Measurements from ENCODE around the gene SELENBP1. TPM values are rescaled to one million over a fixed set of nuclear protein-coding genes. Genes with fewer than 3 reads are reported as not detected.
A peak's percentile ranks its signal among the peaks of the same experiment; 100 is the strongest.
"Not testable (repeated sequence)": the region's sequence is repeated elsewhere in the genome, so short reads cannot be mapped to it uniquely, and the experiment has no call there.

SELENBP1 gene
- polyA plus RNA-seq (ENCODE audit: insufficient read length in 12 of 12): 10 to 100 TPM in 11 of 12 donors, not detected in 1; 22.5 to 42.9 (median 28.8) TPM
- long read RNA-seq, donor 1, transcript SELENBP1-201 (12 exons, 1,752 nt): major isoform, 15 of 34 reads
- long read RNA-seq, donor 1, partial matches to known transcripts: 15 of 34 reads
- long read RNA-seq, donor 1, other reads (novel, unspliced or antisense): 0 of 34 reads
- long read RNA-seq, donor 2, partial matches to known transcripts: 7 of 13 reads
- long read RNA-seq, donor 2, other reads (novel, unspliced or antisense): 0 of 13 reads
- long read RNA-seq, donor 3, partial matches to known transcripts: 0 of 2 reads
- long read RNA-seq, donor 3, other reads (novel, unspliced or antisense): 0 of 2 reads
- long read RNA-seq, donor 4, partial matches to known transcripts: 0 of 2 reads
- long read RNA-seq, donor 4, other reads (novel, unspliced or antisense): 0 of 2 reads
- long read RNA-seq, donor 5, transcript SELENBP1-201 (12 exons, 1,752 nt): major isoform, 15 of 19 reads
- long read RNA-seq, donor 5, partial matches to known transcripts: 0 of 19 reads
- long read RNA-seq, donor 5, other reads (novel, unspliced or antisense): 0 of 19 reads
- long read RNA-seq, donor 6, partial matches to known transcripts: 0 of 3 reads
- long read RNA-seq, donor 6, other reads (novel, unspliced or antisense): 0 of 3 reads
- long read RNA-seq, donor 7, partial matches to known transcripts: 0 of 2 reads
- long read RNA-seq, donor 7, other reads (novel, unspliced or antisense): 0 of 2 reads
- long read RNA-seq, donor 8, transcript SELENBP1-201 (12 exons, 1,752 nt): major isoform, 7 of 7 reads
- long read RNA-seq, donor 8, partial matches to known transcripts: 0 of 7 reads
- long read RNA-seq, donor 8, other reads (novel, unspliced or antisense): 0 of 7 reads
- long read RNA-seq, donor 9, transcript SELENBP1-201 (12 exons, 1,752 nt): major isoform, 6 of 6 reads
- long read RNA-seq, donor 9, partial matches to known transcripts: 0 of 6 reads
- long read RNA-seq, donor 9, other reads (novel, unspliced or antisense): 0 of 6 reads
- long read RNA-seq, donor 10, transcript SELENBP1-201 (12 exons, 1,752 nt): major isoform, 8 of 8 reads
- long read RNA-seq, donor 10, partial matches to known transcripts: 0 of 8 reads
- long read RNA-seq, donor 10, other reads (novel, unspliced or antisense): 0 of 8 reads
- long read RNA-seq, donor 11, transcript SELENBP1-201 (12 exons, 1,752 nt): major isoform, 6 of 8 reads
- long read RNA-seq, donor 11, partial matches to known transcripts: 0 of 8 reads
- long read RNA-seq, donor 11, other reads (novel, unspliced or antisense): 0 of 8 reads

DNA sequence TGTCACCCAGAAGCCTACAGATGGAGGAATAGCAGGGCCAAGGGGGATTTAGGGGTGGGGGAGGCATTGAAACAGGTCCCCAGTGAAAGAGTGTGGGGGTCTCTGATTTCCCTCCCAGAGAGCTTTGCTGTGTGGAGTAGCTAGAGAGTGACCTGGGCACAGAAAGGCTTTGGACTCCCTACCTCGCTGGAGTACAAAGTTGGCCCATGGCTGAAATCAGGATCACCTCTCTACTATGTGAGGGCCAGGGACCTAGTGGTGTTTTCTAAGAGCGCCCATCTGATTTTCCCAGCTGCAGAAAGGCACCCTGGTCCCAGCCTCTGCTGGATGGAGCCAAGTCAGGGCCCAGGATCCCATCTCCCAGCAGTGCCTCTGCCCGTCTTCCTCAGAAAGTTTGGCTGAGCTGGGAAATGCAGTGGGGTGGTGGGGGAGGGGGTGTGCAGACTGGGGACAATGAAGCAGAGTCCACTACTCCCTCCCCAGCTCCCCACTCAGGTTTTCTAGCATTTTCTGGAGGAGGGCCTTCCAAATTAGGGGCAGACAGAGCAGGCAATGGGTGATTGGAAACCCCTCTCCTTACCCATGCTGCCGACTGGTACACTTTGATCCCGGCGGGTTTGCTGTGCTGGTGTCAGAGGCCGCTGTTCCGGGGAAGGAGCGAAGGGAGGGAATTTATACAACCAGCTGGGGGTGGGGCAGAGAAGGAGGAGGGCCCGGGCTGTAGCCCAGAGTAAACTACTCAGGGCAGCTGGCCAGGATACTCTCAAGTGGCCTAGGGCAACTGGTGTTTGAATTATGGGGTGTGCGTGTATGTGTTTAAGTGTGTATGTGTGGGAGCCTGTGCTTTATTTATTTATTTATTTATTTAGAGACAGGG is at the start of gene SELENBP1:
Gene SELENBP1, minus strand, starts transcription at position 648 of the 877 bp plus-strand sequence. Its CDS starts 64 bp downstream, at position 584.
- peak; percentile 71 for DNase-seq

DNA sequence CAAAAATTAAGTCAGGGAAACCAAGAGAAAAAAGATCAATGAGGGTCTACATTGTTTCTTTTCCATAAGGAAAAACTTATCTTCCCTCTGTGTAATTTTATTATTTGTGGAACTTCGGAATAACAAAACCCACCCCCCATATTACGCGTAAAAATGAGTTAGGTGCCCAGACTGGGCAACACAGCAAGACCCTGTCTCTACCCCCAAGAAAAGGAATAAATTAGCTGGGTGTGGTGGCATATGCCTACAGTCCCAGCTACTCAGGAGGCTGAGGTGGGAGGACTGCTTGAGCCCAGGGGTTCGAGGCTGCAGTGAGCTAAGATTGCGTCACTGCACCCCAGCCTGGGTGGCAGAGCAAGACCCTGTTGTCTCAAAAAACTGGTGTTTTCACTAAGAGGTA is 47.3 kb upstream of the SELENBP1 start:
- no peak for DNase-seq

DNA sequence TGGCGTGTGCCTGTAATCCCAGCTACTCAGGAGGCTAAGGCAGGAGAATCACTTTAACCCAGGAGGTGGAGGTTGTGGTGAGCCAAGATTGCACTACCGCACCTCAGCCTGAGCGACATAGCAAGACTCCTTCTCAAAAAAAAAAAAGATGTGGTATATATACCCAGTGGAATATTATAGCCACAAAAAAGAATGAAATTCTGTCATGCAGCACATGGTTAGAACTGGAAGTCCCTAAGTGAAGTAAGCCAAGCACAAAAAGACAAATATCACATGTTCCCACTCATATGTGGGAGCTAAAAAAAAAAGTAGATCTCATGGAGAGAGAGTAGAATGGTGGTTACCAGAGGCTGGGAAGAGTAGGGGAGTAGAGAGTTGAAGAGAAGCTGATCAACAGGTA is 45.6 kb upstream of the SELENBP1 start:
- no peak for DNase-seq

DNA sequence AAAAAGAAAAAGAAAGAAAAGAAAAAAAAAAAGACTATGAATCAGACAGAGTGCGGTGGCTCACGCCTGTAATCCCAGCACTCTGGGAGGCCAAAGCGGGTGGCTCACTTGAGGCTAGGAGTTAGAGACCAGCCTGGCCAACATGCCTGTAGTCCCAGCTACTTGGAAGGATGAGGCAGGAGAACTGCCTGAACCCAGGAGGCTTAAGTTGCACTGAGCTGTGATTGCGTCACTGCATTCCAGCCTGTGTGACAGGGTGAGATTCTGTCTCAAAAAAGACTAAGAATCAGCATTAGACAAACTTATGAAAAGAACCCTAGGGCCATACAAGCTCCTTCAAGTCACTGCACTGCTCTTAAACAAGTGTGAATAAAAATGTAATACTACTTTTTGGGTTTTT is 43.7 kb upstream of the SELENBP1 start:
- no peak for DNase-seq

DNA sequence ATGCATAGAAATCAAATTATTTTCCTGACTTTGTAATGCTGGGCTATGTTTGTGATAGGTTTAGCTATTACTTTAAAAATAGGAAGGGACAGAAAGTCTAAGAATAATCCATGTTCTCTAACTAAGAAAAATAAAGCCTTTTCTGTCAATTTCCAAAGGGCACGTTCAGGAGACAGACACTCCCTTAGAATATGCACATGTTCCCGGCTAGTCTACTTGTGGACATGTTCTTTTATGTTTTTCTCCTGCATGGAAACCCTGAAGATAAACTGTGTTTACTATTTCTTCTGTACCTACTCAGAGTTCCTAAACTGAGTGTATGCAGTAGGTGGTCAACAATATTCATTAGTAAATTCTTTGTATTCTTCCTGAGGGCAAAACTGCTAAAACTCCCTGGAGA is 39.4 kb upstream of the SELENBP1 start:
- DNase-seq: no peak

DNA sequence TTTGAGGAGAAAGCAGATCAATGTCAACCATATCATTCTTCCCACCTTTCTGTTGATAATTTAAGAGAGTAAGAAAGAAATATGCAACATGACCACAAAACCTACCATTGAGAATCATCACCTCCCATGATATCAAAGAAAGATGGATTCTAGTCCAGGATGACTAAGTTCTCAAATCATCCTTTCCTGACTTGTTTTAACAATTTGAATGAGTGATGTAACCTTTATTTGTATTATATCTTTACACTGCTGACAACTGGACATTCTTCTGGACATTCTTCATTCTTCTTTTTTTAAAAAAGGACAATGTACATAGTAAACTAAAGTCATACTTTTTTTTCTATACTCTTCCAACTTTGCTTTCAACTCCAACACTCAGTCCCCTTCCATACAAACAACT is 36.4 kb upstream of the SELENBP1 start:
- no peak for DNase-seq

DNA sequence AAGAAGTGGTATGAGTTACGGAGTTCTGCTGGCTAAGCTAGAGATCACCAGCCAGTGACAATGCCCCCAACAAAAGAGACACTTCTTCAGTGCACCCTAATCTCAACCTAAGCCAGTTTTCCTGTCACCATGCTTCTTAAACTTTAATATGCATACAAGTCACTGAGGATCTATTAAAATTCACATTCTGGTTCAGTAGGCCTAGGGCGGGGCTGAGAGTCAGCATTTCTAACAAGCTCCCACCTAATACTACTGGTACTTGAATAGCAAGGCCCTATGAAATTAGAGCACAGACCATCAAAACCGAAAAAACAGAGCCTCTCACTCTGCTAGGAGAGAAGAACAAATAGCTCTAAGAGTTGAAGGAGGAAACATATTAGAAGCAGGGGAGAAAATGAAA is 34.8 kb upstream of the SELENBP1 start:
- no peak for DNase-seq

DNA sequence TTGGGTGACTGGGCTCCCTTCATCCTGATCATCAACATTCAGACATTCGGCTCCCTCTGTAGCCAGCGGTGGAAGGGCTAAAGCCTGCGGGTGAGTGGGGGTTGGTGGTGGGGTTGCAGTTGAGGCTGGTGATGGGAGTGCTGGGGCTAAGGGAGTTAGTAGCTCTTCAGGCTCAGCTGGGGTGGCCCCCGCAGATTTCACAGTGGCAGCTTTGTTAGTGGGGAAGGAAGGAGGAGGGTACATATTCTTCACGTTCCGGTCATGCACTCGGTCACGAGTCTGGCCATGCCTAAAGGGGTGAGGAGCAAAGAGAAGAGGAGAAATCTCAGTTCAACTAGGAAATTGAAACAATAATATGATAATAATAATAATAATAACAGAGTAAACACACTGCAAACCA is 33.7 kb upstream of the SELENBP1 start:
- no peak for DNase-seq

DNA sequence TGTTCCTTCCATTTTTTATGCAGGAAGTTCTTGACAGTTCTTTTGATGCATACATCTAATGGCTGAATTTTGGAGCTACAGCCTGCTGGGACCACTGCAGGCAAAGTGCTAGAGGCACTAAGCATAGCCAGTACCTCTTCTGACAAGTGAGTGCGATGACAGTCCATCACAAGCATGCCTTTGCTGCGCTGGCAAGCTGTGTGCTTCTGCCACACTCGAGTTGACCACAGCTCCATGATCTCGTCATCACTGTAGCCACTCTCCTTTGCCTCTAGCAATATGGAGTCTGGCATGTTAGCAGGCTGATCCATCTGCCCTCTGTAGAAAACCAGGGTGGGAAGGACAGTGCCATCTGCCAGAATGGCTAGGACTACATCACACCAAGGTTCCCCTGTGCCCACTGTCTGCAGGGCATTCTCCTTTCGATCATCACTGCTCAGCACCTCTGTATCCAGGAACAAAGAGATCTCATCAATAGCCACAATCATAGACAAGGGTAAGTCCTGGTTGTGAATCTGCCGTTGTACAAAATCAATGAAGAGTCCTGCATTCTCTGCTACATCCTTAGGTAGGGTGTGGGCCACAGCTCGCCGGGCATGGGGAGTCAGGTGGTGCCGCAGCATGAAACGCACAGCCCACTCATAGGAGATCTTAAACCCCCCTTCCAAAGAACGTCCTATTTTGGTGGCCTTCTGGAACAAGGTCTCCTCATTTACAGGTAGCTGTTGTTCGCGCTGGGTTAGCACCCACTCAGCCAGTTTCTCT is 32.9 kb upstream of the SELENBP1 start:
- no peak for DNase-seq

DNA sequence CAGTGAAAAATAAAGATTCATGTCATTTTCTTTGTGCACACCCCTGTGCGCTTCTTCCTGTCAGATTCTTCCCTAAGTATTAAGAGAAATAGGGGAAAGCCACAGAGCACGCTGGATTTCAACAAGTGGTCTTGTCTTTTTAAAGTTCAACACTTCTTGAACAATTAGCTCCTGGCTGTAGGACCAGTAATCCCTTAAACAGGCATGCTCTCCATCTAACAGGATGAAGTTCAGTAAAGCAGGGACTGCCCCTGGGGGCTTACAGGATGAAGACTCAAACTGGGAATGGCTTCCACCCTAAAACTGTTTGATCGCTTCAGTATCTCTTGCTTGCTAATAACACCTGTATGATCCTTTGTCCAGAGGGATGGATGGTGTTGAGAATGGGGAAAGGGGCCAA is 31.1 kb upstream of the SELENBP1 start:
- DNase-seq: no peak

DNA sequence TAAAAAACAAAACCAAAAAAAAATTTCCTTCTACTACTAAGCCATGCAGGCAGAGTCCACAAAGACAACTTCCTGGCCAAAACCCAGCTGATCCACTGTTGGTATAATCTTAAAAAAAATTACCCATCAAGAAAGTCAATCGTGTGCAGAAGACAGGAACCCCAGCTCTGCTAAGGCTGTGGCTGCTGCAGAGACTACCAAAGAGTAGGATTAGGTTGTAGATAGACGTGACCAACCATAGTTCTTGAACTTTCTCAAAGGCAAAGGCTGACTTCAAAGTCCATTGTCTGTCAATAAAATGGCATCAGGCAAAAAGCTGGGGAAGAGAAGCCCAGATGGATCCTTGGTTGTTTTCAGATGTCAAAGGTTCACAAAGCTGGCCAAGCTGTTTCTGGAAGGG is 30.3 kb upstream of the SELENBP1 start:
- DNase-seq: no peak

DNA sequence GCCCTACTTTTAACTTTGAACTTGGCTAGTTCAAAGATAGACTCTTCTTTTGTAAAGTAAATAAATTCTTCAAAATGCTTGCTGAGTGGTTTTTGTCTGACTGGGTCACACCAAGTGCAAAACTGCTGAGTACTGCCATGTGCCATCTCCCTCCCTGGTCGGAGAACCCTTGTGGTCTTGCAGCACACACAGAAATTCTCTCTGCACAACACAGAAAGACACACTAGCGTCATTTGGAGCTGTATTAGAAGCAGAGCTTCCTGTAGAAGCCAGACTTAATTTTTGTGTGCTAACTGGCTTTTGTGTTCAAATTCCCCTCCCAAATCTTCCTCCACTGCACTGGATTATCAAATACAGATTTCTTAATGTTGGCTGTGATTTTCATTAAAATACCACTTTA is 29.4 kb upstream of the SELENBP1 start:
- DNase-seq: no peak

DNA sequence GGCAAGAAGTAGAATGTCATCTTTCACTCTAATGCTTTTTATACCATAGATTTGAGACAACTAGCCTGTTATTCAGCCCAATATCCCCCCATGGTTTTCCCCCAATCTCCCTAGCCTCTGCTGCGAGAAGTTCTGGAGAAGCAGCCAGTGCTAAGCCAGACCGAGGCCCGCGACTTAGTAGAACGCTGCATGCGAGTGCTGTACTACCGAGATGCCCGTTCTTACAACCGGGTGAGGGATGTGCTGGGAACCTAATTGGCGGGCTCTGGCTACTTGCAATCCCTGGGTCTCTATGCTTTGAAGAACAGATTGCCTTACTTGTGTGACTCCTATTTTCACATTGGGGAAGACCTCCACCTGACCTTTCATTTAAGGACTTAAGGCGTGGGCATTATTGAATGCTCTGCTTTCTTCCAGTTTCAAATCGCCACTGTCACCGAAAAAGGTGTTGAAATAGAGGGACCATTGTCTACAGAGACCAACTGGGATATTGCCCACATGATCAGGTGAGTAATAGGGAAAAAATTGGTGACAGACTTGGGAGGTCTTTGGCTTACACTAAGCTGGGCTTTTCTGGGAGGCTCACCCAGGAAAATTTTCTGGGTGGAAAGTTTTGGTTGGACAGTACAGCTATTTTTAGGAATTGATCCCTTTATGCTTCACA is 28.8 kb upstream of the SELENBP1 start:
- DNase-seq: no peak

DNA sequence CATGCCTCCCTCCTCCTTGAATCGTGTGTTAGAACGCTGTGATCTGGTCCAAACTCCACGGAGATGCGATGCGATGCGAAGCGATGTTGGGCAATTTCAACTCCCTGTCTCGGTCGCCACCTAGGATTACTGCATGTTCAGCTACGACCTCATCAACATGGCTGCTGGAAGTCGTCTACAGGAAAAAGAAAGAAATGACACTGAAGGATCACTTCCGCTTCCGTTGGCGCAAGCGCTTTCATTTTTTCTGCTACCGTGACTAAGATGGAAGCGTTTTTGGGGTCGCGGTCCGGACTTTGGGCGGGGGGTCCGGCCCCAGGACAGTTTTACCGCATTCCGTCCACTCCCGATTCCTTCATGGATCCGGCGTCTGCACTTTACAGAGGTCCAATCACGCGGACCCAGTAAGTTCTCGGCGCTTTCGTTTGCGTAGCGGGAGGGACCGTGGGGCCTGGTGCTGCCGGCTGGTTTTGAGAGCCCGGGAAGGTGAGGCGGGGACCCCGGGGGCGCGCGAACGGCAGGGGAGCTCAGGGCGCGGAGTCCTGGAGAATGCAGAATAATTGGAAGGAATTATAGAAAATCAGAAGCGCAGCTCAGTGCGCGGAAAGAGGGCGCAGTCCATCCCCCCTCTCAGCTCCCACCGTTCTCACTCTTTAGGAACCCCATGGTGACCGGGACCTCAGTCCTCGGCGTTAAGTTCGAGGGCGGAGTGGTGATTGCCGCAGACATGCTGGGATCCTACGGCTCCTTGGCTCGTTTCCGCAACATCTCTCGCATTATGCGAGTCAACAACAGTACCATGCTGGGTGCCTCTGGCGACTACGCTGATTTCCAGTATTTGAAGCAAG is 27.0 kb upstream of the SELENBP1 start, which contains the start of gene PSMB4:
Gene PSMB4, plus strand, starts transcription at position 250 of the 848 bp plus-strand sequence. Its CDS starts 15 bp downstream, at position 265.
- DNase-seq: peak; percentile 96

DNA sequence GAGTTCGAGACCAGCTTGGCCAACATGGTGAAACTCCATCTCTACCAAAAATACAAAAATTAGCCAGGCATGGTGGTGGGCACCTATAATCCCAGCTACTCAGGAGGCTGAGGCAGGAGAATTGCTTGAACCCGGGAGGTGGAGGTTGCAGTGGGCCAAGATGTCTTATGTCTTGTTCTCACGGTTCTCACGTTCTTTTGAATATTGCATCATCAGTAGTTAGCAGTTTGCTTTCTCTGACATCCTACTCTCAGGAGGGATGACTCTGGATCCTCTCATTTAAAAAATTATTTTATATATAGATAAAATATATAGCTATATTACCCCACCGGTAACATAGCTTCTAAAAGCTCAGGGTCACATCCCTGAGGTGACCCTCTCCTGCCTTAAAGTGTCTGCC is 23.8 kb upstream of the SELENBP1 start:
- DNase-seq: not testable (repeated sequence)

DNA sequence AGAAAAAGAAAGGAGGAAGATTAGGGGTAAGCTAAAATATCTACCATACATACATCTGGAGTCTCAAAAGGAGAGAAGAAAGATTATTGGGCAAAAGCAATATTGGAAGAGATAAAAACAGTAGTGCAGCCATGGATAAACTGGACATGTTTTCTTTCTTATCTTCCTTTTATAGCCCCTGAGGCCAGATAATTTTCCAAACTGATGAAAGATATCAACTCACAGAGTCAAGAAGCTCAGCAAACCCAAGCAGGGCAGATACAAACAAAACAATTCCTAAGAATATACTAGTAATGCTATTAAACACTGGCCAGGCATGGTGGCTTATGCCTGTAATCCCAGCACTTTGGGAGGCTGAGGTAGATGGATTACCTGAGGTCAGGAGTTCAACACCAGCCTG is 21.1 kb upstream of the SELENBP1 start:
- DNase-seq: no peak

DNA sequence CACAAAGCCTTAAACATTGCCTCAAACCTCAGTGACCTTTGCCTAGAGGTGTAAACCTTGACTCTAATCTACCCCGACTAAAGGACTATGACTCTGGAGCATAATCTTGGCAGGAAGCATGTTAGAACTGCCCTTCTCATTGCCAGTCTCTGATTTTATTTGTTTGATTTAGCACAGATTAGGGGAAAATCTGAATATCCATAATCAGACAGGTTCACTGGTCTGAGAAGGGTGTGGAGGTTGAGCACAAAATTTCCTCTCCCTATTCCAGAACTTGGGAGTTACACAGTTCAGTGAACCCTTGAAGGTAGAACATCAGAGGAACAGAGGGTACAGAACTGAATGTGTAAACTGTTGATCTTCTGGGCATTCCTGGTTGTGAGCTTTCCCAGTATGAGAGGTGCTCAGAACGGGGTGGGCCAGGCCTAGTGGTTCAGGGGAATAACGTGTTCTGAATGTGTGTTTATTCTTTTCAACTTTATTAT is 18.6 kb upstream of the SELENBP1 start:
- DNase-seq: no peak
